ENCODE results near the gene SCO1. TPM values are rescaled to one million over a fixed set of nuclear protein-coding genes. Genes with fewer than 3 reads are reported as not detected.

SCO1 gene
- total and polyA plus RNA-seq, 2 of the 4 experiments (the other 2 are of a cell fraction), result 17.0 to 21.7 TPM

GRCh38 chr17:10725262-10725661, 27.9 kb upstream of the SCO1 start:
- intact Hi-C loops (cut with micrococcal nuclease), result loop anchor here (10.0 kb wide), 1 partner anchor 1270 kb away; the partner anchor contains the start of gene ZNF18
- Histone ChIP-seq H3K79me1 (ENCODE audit: low read depth in 1 of 2, low read length in 2 of 2) (no peaks in the 10 kb centered on the region), H3K23ac (ENCODE audit: low read depth, low read length) (no peak overlapping the region), H2AFZ (replicated peaks; ENCODE audit: low read length, poor library complexity) (no peak overlapping the region), H2BK15ac (ENCODE audit: low read depth, low read length) (no peak overlapping the region), H3K18ac (ENCODE audit: low read depth, low read length) (no peak overlapping the region), H3K9me3 (ENCODE audit: control insufficient read depth, insufficient read depth, low read length) (no peaks in the 10 kb centered on the region), H3K36me3 (ENCODE audit: control insufficient read depth, insufficient read depth, low read length) (peaks cover 5% of the 10 kb centered on the region), H4K8ac (ENCODE audit: low read depth in 2 of 2, low read length in 2 of 2) (no peak overlapping the region), H3K27me3 (ENCODE audit: control insufficient read depth, insufficient read depth, low read length) (no peaks in the 10 kb centered on the region), H2BK120ac (ENCODE audit: low read depth, low read length) (no peak overlapping the region), H3K9me1 (ENCODE audit: insufficient read depth, low read length) (0 out of 2 replicates have a peak, but pooled peaks cover 3% of the 10 kb centered on the region), H3K4me1 (ENCODE audit: control insufficient read depth, insufficient read depth, low read length) (no peaks in the 10 kb centered on the region), H3K9ac (ENCODE audit: low read depth, low read length) (no peak overlapping the region), H3K56ac (ENCODE audit: extremely low read depth, insufficient read depth, low read length) (no peak overlapping the region), H3K14ac (replicated peaks; ENCODE audit: low read depth, low read length) (no peak overlapping the region), H2BK5ac (ENCODE audit: low read depth, low read length, poor library complexity, severe bottlenecking) (no peak overlapping the region), H2AK5ac (ENCODE audit: low read depth, low read length) (no peak overlapping the region), H4K20me1 (ENCODE audit: insufficient read depth, low read length) (no peaks in the 10 kb centered on the region), H2AK9ac (replicated peaks; ENCODE audit: low read depth, low read length, poor library complexity) (no peak overlapping the region), H3K27ac (ENCODE audit: insufficient read depth, low read length) (no peak overlapping the region), H4K5ac (ENCODE audit: low read depth, low read length) (no peak overlapping the region), H2BK20ac (ENCODE audit: low read depth, low read length) (no peak overlapping the region), H3K4ac (ENCODE audit: low read depth, low read length) (no peak overlapping the region), H3K4me2 (ENCODE audit: low read depth, low read length) (no peak overlapping the region), H4K91ac (ENCODE audit: insufficient read depth, low read depth, low read length) (no peak overlapping the region), H3K4me3 (ENCODE audit: insufficient read depth, low read depth, low read length) (no peak overlapping the region)
- no peak for DNase-seq
- ChIA-PET POLR2A (ENCODE audit: unreplicated experiment) (no interaction called here), CTCF (no interaction called here)
- no CpG with 5 or more reads among the region's 3 CpGs for WGBS, 2 experiments (ENCODE audit: extremely low coverage in 2 of 2, insufficient read length in 1 of 2)
- no peak for ATAC-seq (ENCODE audit: low read depth)
- BruUV-seq (replicated peaks), result no TSS peak
- in situ Hi-C loops (cut with MboI; ENCODE audit: low sequenced_read_pairs), result loop anchor here (10.0 kb wide), 1 partner anchor 60 kb away; no protein-coding TSS in a partner anchor
- TF ChIP-seq MAFK (IDR thresholded peaks at IDR 0.05; ENCODE audit: low read depth, low read length), result no peak
- no peak for TF ChIP-seq RAD21 (IDR thresholded peaks at IDR 0.05; ENCODE audit: low read length)
- TF ChIP-seq POLR2A (IDR thresholded peaks at IDR 0.05; ENCODE audit: low read depth, low read length), result no peak
- no peak for TF ChIP-seq MXI1 (IDR thresholded peaks at IDR 0.05; ENCODE audit: borderline replicate concordance, low read depth, low read length)
- TF ChIP-seq, protein P1, sequence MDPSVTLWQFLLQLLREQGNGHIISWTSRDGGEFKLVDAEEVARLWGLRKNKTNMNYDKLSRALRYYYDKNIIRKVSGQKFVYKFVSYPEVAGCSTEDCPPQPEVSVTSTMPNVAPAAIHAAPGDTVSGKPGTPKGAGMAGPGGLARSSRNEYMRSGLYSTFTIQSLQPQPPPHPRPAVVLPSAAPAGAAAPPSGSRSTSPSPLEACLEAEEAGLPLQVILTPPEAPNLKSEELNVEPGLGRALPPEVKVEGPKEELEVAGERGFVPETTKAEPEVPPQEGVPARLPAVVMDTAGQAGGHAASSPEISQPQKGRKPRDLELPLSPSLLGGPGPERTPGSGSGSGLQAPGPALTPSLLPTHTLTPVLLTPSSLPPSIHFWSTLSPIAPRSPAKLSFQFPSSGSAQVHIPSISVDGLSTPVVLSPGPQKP (IDR thresholded peaks at IDR 0.05; ENCODE audit: borderline replicate concordance, low read depth, low read length), result no peak
- no peak for TF ChIP-seq RCOR1 (IDR thresholded peaks at IDR 0.05; ENCODE audit: insufficient replicate concordance, low read length)
- no peak for TF ChIP-seq CTCF (conservative IDR thresholded peaks at IDR 0.05; ENCODE audit: low read depth, low read length)
- no peak for TF ChIP-seq RFX5 (IDR thresholded peaks at IDR 0.05; ENCODE audit: low read depth, low read length)
- no peak for TF ChIP-seq BHLHE40 (IDR thresholded peaks at IDR 0.05; ENCODE audit: low read depth, low read length)
- TF ChIP-seq MAZ (IDR thresholded peaks at IDR 0.05; ENCODE audit: borderline replicate concordance, low read depth, low read length), result no peak
- no peak for TF ChIP-seq CEBPB (IDR thresholded peaks at IDR 0.05; ENCODE audit: low read depth, low read length)
- no peak for TF ChIP-seq CHD1 (IDR thresholded peaks at IDR 0.05; ENCODE audit: low read depth, low read length)
- TF ChIP-seq NFE2L2 (IDR thresholded peaks at IDR 0.05; ENCODE audit: low read depth, low read length), result no peak
- dilution Hi-C loops (cut with HindIII; ENCODE audit: low sequenced_read_pairs, unreplicated experiment), result no loop called here
